ENCODE data around the gene ACBD4. TPM values are rescaled to one million over a fixed set of nuclear protein-coding genes. Genes with fewer than 3 reads are reported as not detected.

Gene ACBD4
- total and polyA plus RNA-seq, 10 donors: 14.1 to 32.8 (median 21.6) TPM

GRCh38 chr17:45148183-45149036 is 12.9 kb downstream of the ACBD4 start, which contains the start of gene HEXIM1:
Gene HEXIM1 (plus strand): TSS chr17:45148475. CDS start chr17:45149191, 716 bp downstream.
- Histone ChIP-seq H3K27ac (peak within 1 kb of the TSS; percentile 95 to 100 (median 99)), H3K4me3 (peak within 1 kb of the TSS; percentile 65 to 88 (median 72)), H3K4me1 (peaks cover 39 to 90% (median 65%) of the 10 kb centered on the region in 6 donors), H3K27me3 (replicated peaks in 1 of 7) (no peaks in the 10 kb centered on the region), H3K9me3 (no peaks in the 10 kb centered on the region), H3K36me3 (peaks cover 0 to 9% (median 0%) of the 10 kb centered on the region in 6 donors)
- DNase-seq: peak; percentile 99
- 0 to 1% (median 0%) methylated on average over 58 of the region's 58 CpGs for WGBS, 5 donors
- intact Hi-C loops (cut with DNase I; ENCODE audit: low total_unique reads): no loop called here
- TF ChIP-seq POLR2AphosphoS5 (IDR thresholded peaks at IDR 0.05) (peak; percentile 99 to 100 (median 100)), POLR2A (IDR thresholded peaks at IDR 0.05) (peak in 2 of 3 donors; percentile 99), CTCF (IDR thresholded peaks at IDR 0.05 in 8 of 11, conservative IDR thresholded peaks at IDR 0.05 in 3 of 11) (peak in 3 of 11 experiments; percentile 4 to 20 (median 18))

GRCh38 chr17:45149037-45149668 is 13.7 kb downstream of the ACBD4 start:
- DNase-seq: peak; percentile 96
- peak; percentile 71 to 85 (median 72) for TF ChIP-seq POLR2AphosphoS5 (IDR thresholded peaks at IDR 0.05)
- TF ChIP-seq POLR2A (IDR thresholded peaks at IDR 0.05): peak in 1 of 3 donors; percentile 4
- peak; percentile 38 to 94 (median 81) for TF ChIP-seq CTCF (IDR thresholded peaks at IDR 0.05 in 8 of 11, conservative IDR thresholded peaks at IDR 0.05 in 3 of 11)
- peak overlapping the region; percentile 65 to 88 (median 72) for H3K4me3 ChIP-seq
- intact Hi-C loops (cut with DNase I; ENCODE audit: low total_unique reads): no loop called here
- peaks cover 36 to 90% (median 60%) of the 10 kb centered on the region in 6 donors for H3K4me1 ChIP-seq
- WGBS, 5 donors: 0 to 1% (median 0%) methylated on average over 29 to 32 of the region's 32 CpGs
- H3K9me3 ChIP-seq: no peaks in the 10 kb centered on the region
- H3K36me3 ChIP-seq: peaks cover 0 to 9% (median 0%) of the 10 kb centered on the region in 6 donors
- H3K27me3 ChIP-seq (replicated peaks in 1 of 7): no peaks in the 10 kb centered on the region
- peak overlapping the region; percentile 84 to 100 (median 99) for H3K27ac ChIP-seq

- peak; percentile 71 to 79 (median 73) for TF ChIP-seq POLR2AphosphoS5 (IDR thresholded peaks at IDR 0.05)
- no peak for TF ChIP-seq CTCF (IDR thresholded peaks at IDR 0.05 in 8 of 11, conservative IDR thresholded peaks at IDR 0.05 in 3 of 11)
- DNase-seq: peak; percentile 90
- H3K4me3 ChIP-seq: peak overlapping the region; percentile 65 to 88 (median 72)
- intact Hi-C loops (cut with DNase I; ENCODE audit: low total_unique reads): no loop called here
- H3K4me1 ChIP-seq: peaks cover 30 to 90% (median 55%) of the 10 kb centered on the region in 6 donors
- H3K27ac ChIP-seq: peak overlapping the region; percentile 84 to 100 (median 99)
- H3K9me3 ChIP-seq: no peaks in the 10 kb centered on the region
- 1 to 2% (median 2%) methylated on average over 49 to 56 of the region's 56 CpGs for WGBS, 5 donors
- peaks cover 0 to 9% (median 0%) of the 10 kb centered on the region in 6 donors for H3K36me3 ChIP-seq
- no peaks in the 10 kb centered on the region for H3K27me3 ChIP-seq (replicated peaks in 1 of 7)
Observed at GRCh38 chr17:45149669-45150664, 14.5 kb downstream of the ACBD4 start.

All from spleen (tissue), 11 donors.